GM12878 (cell line): ENCODE results near the gene PKHD1. TPM values are rescaled to one million over a fixed set of nuclear protein-coding genes. Genes with fewer than 3 reads are reported as not detected.

Source experiments
- ATAC-seq: fragments of 200-7000 bp; cut with Tn5 transposase; 3 replicates; pipeline ENCODE4 v1.9.1; 2020; ENCODE audit warnings: mild to moderate bottlenecking, moderate library complexity
- BruUV-seq: library from RNA; stranded (reverse); fragments of 400-500 nt; replicated peaks from 2 replicates; lab custom pipeline; 2021; lab: Mats Ljungman, UMichigan
- CTCF ChIA-PET: fragments of 300-600 bp; sonication (Branson Sonifier 250); formaldehyde crosslinking; extraction: SDS; loops from one replicate; lab custom pipeline; 2021; ENCODE audit warnings: inconsistent platforms; lab: Yijun Ruan, JAX
- POLR2A ChIA-PET: fragments of 350-600 bp; formaldehyde crosslinking; extraction: SDS; loops from one replicate; lab custom pipeline; 2021; ENCODE audit warnings: inconsistent platforms; lab: Charles Lee
- RAD21 ChIA-PET: fragments of 300-600 bp; sonication (Branson Sonifier 250); formaldehyde crosslinking; loops from one replicate; lab custom pipeline; 2023; ENCODE audit warnings: antibody characterized with exemption; ENCODE audit not compliant: unreplicated experiment; lab: Charles Lee
- SMC1A ChIA-PET: fragments of 300-600 bp; sonication (Branson Sonifier 250); formaldehyde crosslinking; loops from one replicate; lab custom pipeline; 2023; ENCODE audit not compliant: unreplicated experiment, uncharacterized antibody; lab: Charles Lee
- DNase-seq: peaks from one replicate; pipeline ENCODE4 v3.0.0-alpha.2; 2011; ENCODE audit warnings: low read depth, low spot score
- FAIRE-seq: peaks from 3 replicates; lab custom pipeline; 2011; peaks lifted over from hg19 to GRCh38; lab: Jason Lieb, UNC
- H2AFZ ChIP-seq: 2 replicates; pipeline ENCODE4 v1.6.0; 2011; ENCODE audit warnings: low read depth, low read length, control low read depth; ENCODE audit not compliant: control insufficient read depth
- H3K27ac ChIP-seq: 2 replicates; pipeline ENCODE4 v1.5.1; 2011; ENCODE audit warnings: control low read depth; ENCODE audit not compliant: control insufficient read depth, insufficient read depth
- H3K27me3 ChIP-seq, 2 experiments: replicated peaks in 1 of 2; 2 replicates each; pipeline versions ENCODE4 v1.6.0 to v1.6.1; 2011; ENCODE audit warnings: low read length in 1 of 2; ENCODE audit not compliant: control insufficient read depth in 2 of 2, insufficient read depth in 2 of 2
- H3K36me3 ChIP-seq, 2 experiments: 2 replicates each; pipeline ENCODE4 v1.5.1; 2011; ENCODE audit warnings: low read length in 1 of 2; ENCODE audit not compliant: control insufficient read depth in 2 of 2, insufficient read depth in 2 of 2
- H3K4me1 ChIP-seq: 2 replicates; pipeline ENCODE4 v1.6.1; 2011; ENCODE audit warnings: mild to moderate bottlenecking, low read length, moderate library complexity, mixed read lengths; ENCODE audit not compliant: control insufficient read depth, insufficient read depth
- H3K4me2 ChIP-seq: 2 replicates; pipeline ENCODE4 v1.6.0; 2011; ENCODE audit warnings: control low read depth; ENCODE audit not compliant: control insufficient read depth, insufficient read depth
- H3K4me3 ChIP-seq: fragments of 200-600 bp; sonication (generic); 2 replicates; pipeline ENCODE4 v1.5.1; 2016
- H3K79me2 ChIP-seq: 2 replicates; pipeline ENCODE4 v1.6.0; 2011; ENCODE audit warnings: low read length; ENCODE audit not compliant: control insufficient read depth, insufficient read depth
- H3K9ac ChIP-seq: 2 replicates; pipeline ENCODE4 v1.8.0; 2011; ENCODE audit warnings: low read length, control low read depth, mixed read lengths; ENCODE audit not compliant: control insufficient read depth, insufficient read depth
- H3K9me3 ChIP-seq: replicated peaks from 3 replicates; pipeline ENCODE4 v1.5.1; 2011; ENCODE audit warnings: mild to moderate bottlenecking, low read length; ENCODE audit not compliant: control insufficient read depth, insufficient read depth
- H4K20me1 ChIP-seq: 2 replicates; pipeline ENCODE4 v1.6.0; 2011; ENCODE audit not compliant: control insufficient read depth, insufficient read depth
- CBX3 ChIP-seq: fragments of 200-600 bp; sonication (generic); IDR thresholded peaks from 2 replicates; pipeline ENCODE4 v1.6.1; 2016; ENCODE audit warnings: low read depth, borderline replicate concordance
- CHD4 ChIP-seq: fragments of 200-600 bp; sonication (generic); IDR thresholded peaks from 2 replicates; pipeline ENCODE4 v1.6.1; 2016; ENCODE audit warnings: mild to moderate bottlenecking
- CREM ChIP-seq: IDR thresholded peaks from 2 replicates; pipeline ENCODE4 v1.6.1; 2014; ENCODE audit warnings: antibody characterized with exemption, low read depth
- E2F4 ChIP-seq: IDR thresholded peaks from 2 replicates; pipeline ENCODE4 v1.6.1; 2012; ENCODE audit warnings: low read depth, low read length, improper control_type of control experiment
- MEF2A ChIP-seq: IDR thresholded peaks from 2 replicates; pipeline ENCODE4 v1.6.1; 2011; ENCODE audit warnings: low read depth, mild to moderate bottlenecking, low read length, moderate library complexity; ENCODE audit not compliant: insufficient read depth
- NFIC ChIP-seq: IDR thresholded peaks from 2 replicates; pipeline ENCODE4 v1.6.1; 2012; ENCODE audit warnings: low read depth, mild to moderate bottlenecking, inconsistent platforms, low read length, moderate library complexity
- NKRF ChIP-seq: fragments of 450-650 bp; conservative IDR thresholded peaks from 2 replicates; pipeline ENCODE4 v1.6.1; 2017; ENCODE audit warnings: mild to moderate bottlenecking, moderate library complexity
- PML ChIP-seq: IDR thresholded peaks from 2 replicates; pipeline ENCODE4 v1.6.1; 2012; ENCODE audit warnings: low read length, inconsistent platforms
- YY1 ChIP-seq: IDR thresholded peaks from 2 replicates; pipeline ENCODE4 v1.6.1; 2011; ENCODE audit warnings: low read depth, mild to moderate bottlenecking, low read length
- ZNF592 ChIP-seq: fragments of 450-650 bp; IDR thresholded peaks from 2 replicates; pipeline ENCODE4 v1.6.1; 2017; ENCODE audit warnings: mild to moderate bottlenecking, moderate library complexity
- WGBS: methylation state at CpG from one replicate; pipeline ENCODE4 v1.1.6; 2016; ENCODE audit warnings: low lambda C conversion rate; ENCODE audit not compliant: insufficient replicate concordance, insufficient coverage; ENCODE audit errors: missing lambda C conversion rate; 5-methylcytosine and 5-hydroxymethylcytosine counted together
- in situ Hi-C: fragments of 300-500 bp; cut with MboI; formaldehyde crosslinking; loops from 9 replicates; pipeline ENCODE4 v1.14.3; 2018; ENCODE audit warnings: mixed read lengths
- intact Hi-C: fragments of 100-400 bp; cut with micrococcal nuclease; formaldehyde crosslinking; loops from one replicate; pipeline ENCODE4 v1.14.2; 2022; ENCODE audit not compliant: unreplicated experiment
- polyA plus RNA-seq, 11 experiments: library from polyadenylated mRNA; depleted of rRNA in 4 of 11; unstranded in 6 of 11; stranded (reverse) in 5 of 11; fragments of >200 nt; fragmentation: Nextera tagmentation in 4 of 11; fragmentation: Illumina TruSeq in 1 of 11; extraction: Ambion mirVana in 4 of 11; extraction: Trizol in 1 of 11; gene quantifications; 1 replicate in 1 of 11; 2 replicates in 10 of 11; pipeline versions ENCODE4 v1.2.1 to v1.2.3, GENCODE V29; 2011 to 2016; ENCODE audit warnings: inconsistent platforms in 2 of 11, missing spikeins in 2 of 11, low read depth in 1 of 11
- total RNA-seq, 4 experiments: library from RNA; depleted of rRNA in 3 of 4; stranded (reverse); fragments of >200 nt in 3 of 4; fragmentation: Illumina TruSeq in 1 of 4; extraction: Trizol in 1 of 4; gene quantifications; 2 replicates each; pipeline versions ENCODE4 v1.2.1 to v1.2.3, GENCODE V29; 2013 to 2021

Gene PKHD1
- total and polyA plus RNA-seq, 10 of the 15 experiments (the other 5 are each of a cell fraction or from before 2014, with no cell fraction given), result under 0.01 to 0.90 (median 0.02) TPM; not detected in 1

- Histone ChIP-seq H2AFZ (no peak overlapping the region), H4K20me1 (no peaks in the 10 kb centered on the region), H3K4me2 (no peak overlapping the region), H3K27ac (no peak overlapping the region), H3K79me2 (no peaks in the 10 kb centered on the region), H3K4me1 (peaks cover 8% of the 10 kb centered on the region), H3K9me3 (no peaks in the 10 kb centered on the region), H3K27me3 (peaks cover 0 to 2% of the 10 kb centered on the region in 2 experiments; a peak in 2 of 4 replicates), H3K9ac (no peak overlapping the region), H3K4me3 (no peak overlapping the region), H3K36me3 (no peaks in the 10 kb centered on the region)
- 17% methylated on average over 3 of the region's 3 CpGs for WGBS
- in situ Hi-C loops (no loop called here), intact Hi-C loops (loop anchor here (5.0 kb wide), 1 partner anchor 52 kb away; no protein-coding TSS in a partner anchor)
- no peak for ATAC-seq
- ChIA-PET CTCF (no interaction called here), RAD21 (no interaction called here), SMC1A (no interaction called here), POLR2A (no interaction called here)
- no peak for DNase-seq
- TF ChIP-seq NFIC (no peak), PML (no peak), MEF2A (no peak), NKRF (no peak), E2F4 (no peak), CBX3 (no peak), YY1 (no peak), CREM (no peak), ZNF592 (no peak), CHD4 (no peak)
- no peak for FAIRE-seq
- no TSS peak for BruUV-seq
Measured at GRCh38 chr6:52134011-52134410, 46.6 kb upstream of the PKHD1 start.
